Left ventricle myocardium inferior (tissue), 1 donor: Measurements from ENCODE around the gene PLPP4. TPM values are rescaled to one million over a fixed set of nuclear protein-coding genes. Genes with fewer than 3 reads are reported as not detected.

Experiments used
- DNase-seq: peaks from one replicate; pipeline ENCODE4 v3.0.0-alpha.2; 2020
- H3K27ac ChIP-seq: fragments of 200-600 bp; replicated peaks from 2 replicates; pipeline ENCODE4 v1.8.0; 2021
- H3K27me3 ChIP-seq: fragments of 200-600 bp; 2 replicates; pipeline ENCODE4 v1.8.0; 2021; ENCODE audit warnings: low read depth
- H3K36me3 ChIP-seq: fragments of 200-600 bp; 2 replicates; pipeline ENCODE4 v1.8.0; 2021
- H3K4me1 ChIP-seq: fragments of 200-600 bp; 2 replicates; pipeline ENCODE4 v1.8.0; 2021
- H3K4me3 ChIP-seq: fragments of 200-600 bp; 2 replicates; pipeline ENCODE4 v1.8.0; 2021; ENCODE audit warnings: mild to moderate bottlenecking, moderate library complexity
- H3K9me3 ChIP-seq: fragments of 200-600 bp; replicated peaks from 2 replicates; pipeline ENCODE4 v1.8.0; 2021
- intact Hi-C: fragments of 100-400 bp; cut with micrococcal nuclease; formaldehyde crosslinking; loops from one replicate; pipeline ENCODE4 v1.11.0; 2022
- long read RNA-seq: library from polyadenylated mRNA; unstranded; transcript quantifications from one replicate; pipeline ENCODE4 v2.0.0, GENCODE V29; 2021
- total RNA-seq: library from RNA; stranded (reverse); fragmentation: NEBNext Ultra II Directional; extraction: Animal tissue kit (Norgen Biotek cat#: 25700); gene quantifications from one replicate; pipeline ENCODE4 v1.2.1, GENCODE V29; 2021
- TF ChIP-seq, protein P1 (sequence below): fragments of 200-600 bp; IDR thresholded peaks from 2 replicates; pipeline ENCODE4 v1.8.0; 2021; ENCODE audit warnings: antibody characterized with exemption, mild to moderate bottlenecking, borderline replicate concordance
- donor health status: DM: no; HTN: yes; CAD: no; lungs with severe emphysema.

PLPP4 gene
- total RNA-seq: not detected
- long read RNA-seq: 0 reads

DNA sequence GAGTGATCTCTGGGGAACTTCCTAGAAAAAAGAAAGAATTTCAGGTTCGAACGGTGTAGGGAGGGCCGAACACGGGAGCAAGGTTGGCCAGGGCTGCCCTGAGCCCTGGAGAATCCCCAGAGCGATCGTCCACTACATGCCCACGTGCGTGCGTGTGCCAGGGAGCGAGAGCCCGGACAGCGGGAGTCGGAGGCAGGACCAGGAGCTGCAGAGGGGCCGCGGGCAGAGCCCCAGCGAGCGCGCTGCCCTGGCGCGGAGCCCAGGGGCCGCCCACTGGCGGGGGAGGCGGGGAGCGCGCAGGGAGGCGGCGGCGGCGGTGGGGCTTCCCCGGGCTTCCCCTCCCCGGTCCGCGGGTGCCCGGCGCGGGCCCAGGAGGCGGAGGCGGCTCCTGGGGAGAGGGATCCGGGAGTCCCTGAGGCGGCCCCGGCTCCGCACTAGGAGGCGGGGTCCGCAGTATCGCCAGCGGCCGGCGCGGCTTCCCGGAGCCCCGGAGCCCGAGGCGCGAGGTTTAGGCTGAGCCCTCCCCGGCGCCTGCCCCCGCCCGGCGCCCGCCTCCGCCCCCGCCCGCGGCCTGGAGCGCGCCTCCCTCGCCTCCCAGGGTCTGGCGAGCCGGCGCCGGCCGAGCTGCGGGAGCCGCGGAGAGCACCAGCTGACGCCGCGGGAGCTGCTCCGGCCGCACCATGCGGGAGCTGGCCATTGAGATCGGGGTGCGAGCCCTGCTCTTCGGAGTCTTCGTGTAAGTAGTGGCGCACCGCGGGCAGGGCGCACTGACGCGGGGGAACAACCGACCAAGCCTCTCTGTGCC, at the start of gene PLPP4:
Gene PLPP4 (plus strand): TSS at position 602 of the 805 bp plus-strand sequence. CDS start 79 bp downstream, at position 681.
- peaks cover 15% of the 10 kb centered on the region for H3K4me1 ChIP-seq
- H3K4me3 ChIP-seq: peak within 1 kb of the TSS; percentile 57
- intact Hi-C loops: no loop called here
- H3K9me3 ChIP-seq: no peaks in the 10 kb centered on the region
- peaks cover 69% of the 10 kb centered on the region for H3K27me3 ChIP-seq
- H3K36me3 ChIP-seq: no peaks in the 10 kb centered on the region
- DNase-seq: no peak
- TF ChIP-seq, protein P1, sequence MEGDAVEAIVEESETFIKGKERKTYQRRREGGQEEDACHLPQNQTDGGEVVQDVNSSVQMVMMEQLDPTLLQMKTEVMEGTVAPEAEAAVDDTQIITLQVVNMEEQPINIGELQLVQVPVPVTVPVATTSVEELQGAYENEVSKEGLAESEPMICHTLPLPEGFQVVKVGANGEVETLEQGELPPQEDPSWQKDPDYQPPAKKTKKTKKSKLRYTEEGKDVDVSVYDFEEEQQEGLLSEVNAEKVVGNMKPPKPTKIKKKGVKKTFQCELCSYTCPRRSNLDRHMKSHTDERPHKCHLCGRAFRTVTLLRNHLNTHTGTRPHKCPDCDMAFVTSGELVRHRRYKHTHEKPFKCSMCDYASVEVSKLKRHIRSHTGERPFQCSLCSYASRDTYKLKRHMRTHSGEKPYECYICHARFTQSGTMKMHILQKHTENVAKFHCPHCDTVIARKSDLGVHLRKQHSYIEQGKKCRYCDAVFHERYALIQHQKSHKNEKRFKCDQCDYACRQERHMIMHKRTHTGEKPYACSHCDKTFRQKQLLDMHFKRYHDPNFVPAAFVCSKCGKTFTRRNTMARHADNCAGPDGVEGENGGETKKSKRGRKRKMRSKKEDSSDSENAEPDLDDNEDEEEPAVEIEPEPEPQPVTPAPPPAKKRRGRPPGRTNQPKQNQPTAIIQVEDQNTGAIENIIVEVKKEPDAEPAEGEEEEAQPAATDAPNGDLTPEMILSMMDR: no peak
- H3K27ac ChIP-seq: no peak within 1 kb of the TSS

DNA sequence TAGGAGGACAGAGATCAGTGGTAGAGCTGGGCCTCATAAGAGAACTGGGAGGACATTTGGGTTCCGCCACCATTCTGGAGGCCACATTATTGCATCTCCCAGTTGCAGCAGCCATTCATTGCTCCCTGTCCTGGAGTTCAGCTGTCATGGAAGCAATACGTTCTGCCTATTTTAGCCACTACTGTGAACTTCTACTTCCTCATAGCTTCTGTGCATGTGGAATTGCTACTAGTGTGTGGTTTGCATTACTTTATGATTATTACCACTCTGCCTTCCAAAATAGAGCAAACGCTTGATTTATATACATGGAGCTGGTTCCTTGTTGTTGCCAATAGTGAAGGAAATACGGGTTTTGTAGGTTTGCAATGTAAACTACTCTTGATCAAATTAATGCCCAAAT, 47.2 kb upstream of the PLPP4 start:
- intact Hi-C loops: no loop called here
- H3K27me3 ChIP-seq: peaks cover 5% of the 10 kb centered on the region
- H3K4me1 ChIP-seq: no peaks in the 10 kb centered on the region
- TF ChIP-seq, protein P1: no peak
- H3K9me3 ChIP-seq: no peaks in the 10 kb centered on the region
- no peak overlapping the region for H3K27ac ChIP-seq
- no peak for DNase-seq
- no peaks in the 10 kb centered on the region for H3K36me3 ChIP-seq
- H3K4me3 ChIP-seq: no peak overlapping the region

DNA sequence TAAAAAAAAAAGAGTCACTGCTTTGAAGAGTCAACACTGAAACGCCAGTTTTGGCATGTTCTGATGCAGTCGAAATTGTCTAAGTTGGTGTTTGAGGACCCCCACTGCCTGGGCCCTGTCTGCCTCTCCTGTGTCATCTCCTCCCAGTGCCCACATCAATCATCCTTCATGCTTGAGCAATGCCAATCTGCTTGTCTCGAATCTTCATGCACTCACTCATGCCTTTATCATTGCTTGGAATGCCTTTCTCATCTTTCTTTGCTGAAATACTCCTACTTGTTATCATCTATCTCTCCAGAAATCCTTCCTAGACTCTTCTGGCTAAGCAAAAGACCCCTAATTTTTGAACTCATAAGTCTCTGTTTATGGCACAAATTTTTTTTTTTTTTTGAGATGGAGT, 42.1 kb upstream of the PLPP4 start:
- Histone ChIP-seq H3K9me3 (no peaks in the 10 kb centered on the region), H3K27me3 (peaks cover 11% of the 10 kb centered on the region), H3K4me3 (no peak overlapping the region), H3K4me1 (no peaks in the 10 kb centered on the region), H3K36me3 (no peaks in the 10 kb centered on the region), H3K27ac (no peak overlapping the region)
- intact Hi-C loops: no loop called here
- no peak for DNase-seq
- TF ChIP-seq, protein P1: no peak

DNA sequence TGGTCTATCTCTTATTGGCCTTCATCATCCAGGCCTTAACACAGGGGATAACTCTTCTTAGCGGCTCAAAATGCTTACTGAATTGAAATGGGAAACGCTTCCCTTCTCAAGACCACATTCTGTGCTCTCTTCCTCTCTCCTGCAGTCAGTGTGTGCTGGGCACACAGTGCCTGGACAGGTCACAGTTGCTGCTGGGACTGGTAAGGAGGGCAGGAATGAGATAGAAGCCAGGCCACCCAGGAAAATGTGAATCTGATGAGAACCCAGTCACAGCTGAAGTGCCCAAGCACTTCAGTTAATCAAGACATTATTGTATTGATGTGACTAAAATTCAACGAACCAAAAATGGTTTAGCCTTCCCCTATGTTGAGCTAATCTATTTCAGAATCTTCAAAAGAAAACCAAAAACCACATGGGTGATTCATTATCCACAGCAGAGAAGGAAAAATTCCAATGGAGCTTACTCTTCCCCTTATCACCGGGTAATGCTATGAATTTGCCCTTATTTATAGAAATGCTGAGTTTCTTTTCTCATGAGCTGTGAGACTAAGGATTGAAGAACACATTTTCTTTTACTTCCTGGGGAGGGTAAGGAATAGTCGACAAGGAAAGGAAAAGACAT, 41.2 kb upstream of the PLPP4 start:
- H3K27me3 ChIP-seq: peaks cover 8% of the 10 kb centered on the region
- no peak overlapping the region for H3K27ac ChIP-seq
- H3K4me3 ChIP-seq: no peak overlapping the region
- DNase-seq: no peak
- no peaks in the 10 kb centered on the region for H3K36me3 ChIP-seq
- TF ChIP-seq, protein P1: no peak
- H3K9me3 ChIP-seq: no peaks in the 10 kb centered on the region
- no peaks in the 10 kb centered on the region for H3K4me1 ChIP-seq
- intact Hi-C loops: no loop called here

DNA sequence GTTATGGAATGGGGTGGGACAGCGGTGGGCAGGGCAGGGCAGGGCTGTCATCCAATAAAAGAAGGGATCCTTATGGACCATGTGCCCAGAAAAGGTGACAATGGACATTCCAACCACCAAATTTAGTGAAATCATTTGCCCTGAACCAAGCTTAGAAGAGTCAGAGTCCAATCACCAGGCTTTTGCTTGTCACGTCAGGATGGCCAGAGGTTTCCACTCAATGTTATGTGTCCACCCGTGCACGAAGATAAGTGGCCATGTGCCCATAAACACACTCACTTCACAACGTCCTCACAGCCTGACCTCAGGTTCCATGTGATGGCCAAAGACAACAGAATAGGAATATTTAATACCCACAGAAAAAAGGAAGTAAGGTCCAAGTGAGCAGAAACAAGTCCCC, 36.6 kb upstream of the PLPP4 start:
- intact Hi-C loops: no loop called here

More for the DNA sequence above, 36.6 kb upstream of the PLPP4 start:
- Histone ChIP-seq H3K36me3 (no peaks in the 10 kb centered on the region), H3K27ac (no peak overlapping the region), H3K4me1 (no peaks in the 10 kb centered on the region), H3K4me3 (no peak overlapping the region), H3K27me3 (peaks cover 6% of the 10 kb centered on the region), H3K9me3 (peaks cover 5% of the 10 kb centered on the region)
- TF ChIP-seq, protein P1: no peak
- DNase-seq: no peak
